AG09319 (cell line): ENCODE measurements around the gene CTDP1.
"Not testable (repeated sequence)": the region's sequence is repeated elsewhere in the genome, so short reads cannot be mapped to it uniquely, and the experiment has no call there.

ENCODE experiments used
- DNase-seq: peaks from one replicate; pipeline ENCODE4 v3.0.0-alpha.2; 2010; ENCODE audit warnings: low read depth; ENCODE audit errors: extremely low read depth
- TF ChIP-seq, protein P1 (sequence below): IDR thresholded peaks from 2 replicates; pipeline ENCODE4 v1.5.1; 2011; ENCODE audit warnings: low read depth, mild to moderate bottlenecking, inconsistent platforms, low read length, moderate library complexity

The CTDP1 gene

DNA sequence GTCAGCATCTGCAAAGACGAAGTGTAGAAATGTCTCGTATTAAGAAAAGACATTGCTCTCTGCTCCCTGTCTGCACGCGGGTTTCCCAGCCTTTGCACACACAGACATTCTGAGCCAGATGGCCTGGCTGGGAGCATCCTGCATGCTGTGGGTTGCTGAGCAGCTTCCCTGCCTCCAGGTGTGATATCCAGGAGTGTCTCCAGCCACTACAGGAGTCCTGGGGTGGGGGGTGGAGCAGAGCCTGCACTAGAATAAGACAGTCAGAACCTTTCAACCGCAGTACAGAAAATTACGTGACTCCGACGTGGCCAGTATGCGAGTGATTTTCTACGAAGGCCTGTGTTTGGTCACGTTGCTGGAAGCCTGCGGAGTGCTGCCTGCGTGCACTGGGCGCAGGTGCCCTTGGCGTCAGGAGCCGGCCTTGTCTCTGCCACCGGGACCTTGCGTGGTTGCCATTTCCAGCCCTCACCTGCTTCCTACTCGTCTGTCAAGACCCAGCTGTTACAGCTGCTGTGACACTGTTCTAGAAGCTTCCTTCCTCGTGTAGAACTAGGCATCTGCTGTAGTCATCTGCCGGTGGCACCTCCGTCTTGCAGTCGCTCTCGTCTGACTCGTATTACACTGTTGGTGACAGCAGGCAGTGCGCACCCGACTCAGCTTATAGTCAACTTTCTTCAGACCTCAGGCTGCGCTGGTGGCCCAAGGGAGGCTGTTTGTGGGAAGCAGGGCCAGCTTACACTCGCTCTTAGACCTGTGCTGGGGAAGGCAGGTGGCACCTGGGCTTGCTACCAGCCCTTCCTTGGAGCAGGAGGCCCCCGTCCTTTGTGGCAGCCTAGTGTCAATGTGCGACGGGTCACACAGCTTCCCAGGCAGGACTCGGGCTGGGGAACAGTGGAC is 11.2 kb downstream of the CTDP1 start:
- TF ChIP-seq, protein P1, sequence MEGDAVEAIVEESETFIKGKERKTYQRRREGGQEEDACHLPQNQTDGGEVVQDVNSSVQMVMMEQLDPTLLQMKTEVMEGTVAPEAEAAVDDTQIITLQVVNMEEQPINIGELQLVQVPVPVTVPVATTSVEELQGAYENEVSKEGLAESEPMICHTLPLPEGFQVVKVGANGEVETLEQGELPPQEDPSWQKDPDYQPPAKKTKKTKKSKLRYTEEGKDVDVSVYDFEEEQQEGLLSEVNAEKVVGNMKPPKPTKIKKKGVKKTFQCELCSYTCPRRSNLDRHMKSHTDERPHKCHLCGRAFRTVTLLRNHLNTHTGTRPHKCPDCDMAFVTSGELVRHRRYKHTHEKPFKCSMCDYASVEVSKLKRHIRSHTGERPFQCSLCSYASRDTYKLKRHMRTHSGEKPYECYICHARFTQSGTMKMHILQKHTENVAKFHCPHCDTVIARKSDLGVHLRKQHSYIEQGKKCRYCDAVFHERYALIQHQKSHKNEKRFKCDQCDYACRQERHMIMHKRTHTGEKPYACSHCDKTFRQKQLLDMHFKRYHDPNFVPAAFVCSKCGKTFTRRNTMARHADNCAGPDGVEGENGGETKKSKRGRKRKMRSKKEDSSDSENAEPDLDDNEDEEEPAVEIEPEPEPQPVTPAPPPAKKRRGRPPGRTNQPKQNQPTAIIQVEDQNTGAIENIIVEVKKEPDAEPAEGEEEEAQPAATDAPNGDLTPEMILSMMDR: no peak
- no peak for DNase-seq

DNA sequence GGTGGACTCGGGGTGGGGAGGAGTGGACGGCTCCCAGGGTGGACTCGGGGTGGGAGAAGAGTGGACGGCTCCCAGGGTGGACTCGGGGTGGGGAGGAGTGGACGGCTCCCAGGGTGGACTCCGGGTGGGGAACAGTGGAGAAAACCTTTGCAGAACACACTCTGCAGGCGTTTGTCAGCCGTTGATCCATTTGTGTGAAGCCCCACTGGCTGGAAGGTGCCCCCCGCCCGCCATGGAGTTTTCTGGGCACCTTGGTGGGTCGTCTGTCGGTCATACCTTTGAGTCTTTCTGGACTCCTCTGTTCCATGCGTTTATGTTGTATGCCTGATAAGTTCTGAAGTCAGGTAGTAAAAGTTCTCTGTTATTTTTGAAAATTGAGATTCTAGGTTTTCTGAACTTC is 12.5 kb downstream of the CTDP1 start:
- no peak for DNase-seq
- TF ChIP-seq, protein P1: no peak

DNA sequence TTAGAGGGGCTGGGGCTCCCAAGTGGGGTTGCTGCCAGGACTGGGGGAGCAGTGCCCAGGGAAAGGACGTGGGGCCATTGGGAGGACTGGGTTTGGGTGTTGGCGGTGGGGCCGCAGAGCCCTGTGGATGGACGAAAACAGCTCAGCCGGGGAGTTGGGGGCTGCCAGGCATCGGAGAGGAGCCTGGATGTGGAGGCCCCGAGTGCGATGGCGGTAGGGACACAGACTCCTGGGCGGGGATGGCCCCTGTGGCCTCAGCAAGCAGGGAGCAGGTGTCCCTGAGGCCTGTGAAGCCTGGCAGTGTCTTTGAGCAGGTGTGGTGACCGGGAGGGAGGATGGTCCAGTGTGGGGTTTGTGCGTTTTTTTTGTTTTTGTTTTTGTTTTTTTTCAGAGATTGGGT is 13.3 kb downstream of the CTDP1 start:
- no peak for DNase-seq
- TF ChIP-seq, protein P1: no peak

DNA sequence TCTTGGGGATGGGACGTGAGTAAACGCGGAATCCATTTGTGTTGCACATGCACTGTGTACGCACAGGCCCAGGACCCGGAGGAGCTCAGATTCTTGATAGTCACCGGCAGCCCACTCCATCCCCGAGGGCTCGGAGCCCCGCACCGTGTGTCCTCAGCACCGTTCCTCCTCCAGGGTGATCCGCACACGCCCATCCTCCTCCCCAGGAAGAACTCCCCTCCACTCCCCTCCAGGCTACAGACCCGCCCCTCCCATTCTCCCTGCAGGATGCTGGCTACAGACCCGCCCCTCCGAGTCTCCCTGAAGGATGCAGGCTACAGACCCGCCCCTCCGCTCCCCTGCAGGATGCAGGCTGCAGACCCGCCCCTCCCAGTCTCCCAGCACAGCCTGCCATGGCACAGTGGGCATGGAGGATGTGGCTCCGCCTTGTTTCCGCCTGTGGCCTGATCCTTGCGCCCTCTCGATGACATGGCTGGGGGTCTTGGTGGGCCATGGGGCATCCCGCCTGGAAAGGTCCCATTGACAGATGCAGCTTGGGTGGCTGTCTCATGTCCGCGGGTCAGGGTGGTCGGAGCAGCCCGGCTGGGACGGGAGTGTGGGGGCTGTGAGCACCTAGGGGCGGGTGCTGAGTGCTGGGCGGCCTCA is 14.1 kb downstream of the CTDP1 start:
- TF ChIP-seq, protein P1: no peak
- no peak for DNase-seq

DNA sequence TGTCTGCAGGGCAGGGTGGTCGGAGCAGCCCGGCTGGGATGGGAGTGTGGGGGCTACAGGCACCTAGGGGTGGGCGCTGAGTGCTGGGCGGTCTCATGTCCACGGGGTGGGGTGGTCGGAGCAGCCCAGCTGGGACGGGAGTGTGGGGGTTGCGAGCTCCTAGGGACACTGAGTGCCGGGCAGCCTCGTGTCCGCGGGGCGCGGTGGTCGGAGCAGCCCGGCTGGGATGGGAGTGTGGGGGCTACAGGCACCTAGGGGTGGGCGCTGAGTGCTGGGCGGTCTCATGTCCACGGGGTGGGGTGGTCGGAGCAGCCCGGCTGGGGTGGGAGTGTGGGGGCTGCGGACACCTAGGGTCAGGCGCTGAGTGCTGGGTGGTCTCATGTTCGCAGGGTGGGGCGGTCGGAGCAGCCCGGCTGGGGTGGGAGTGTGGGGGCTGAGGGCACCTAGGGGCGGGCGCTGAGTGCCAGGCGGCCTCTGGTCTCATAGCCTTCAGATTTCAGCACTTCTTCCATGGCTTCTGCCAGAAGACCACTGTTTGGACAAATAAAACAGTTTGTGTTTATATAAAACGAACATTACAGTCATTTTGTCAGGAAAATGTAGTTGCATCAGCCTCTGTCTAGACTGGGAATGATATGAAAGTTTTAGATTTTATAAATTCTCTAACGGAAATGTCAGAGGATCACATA is 14.7 kb downstream of the CTDP1 start:
- DNase-seq: not testable (repeated sequence)

DNA sequence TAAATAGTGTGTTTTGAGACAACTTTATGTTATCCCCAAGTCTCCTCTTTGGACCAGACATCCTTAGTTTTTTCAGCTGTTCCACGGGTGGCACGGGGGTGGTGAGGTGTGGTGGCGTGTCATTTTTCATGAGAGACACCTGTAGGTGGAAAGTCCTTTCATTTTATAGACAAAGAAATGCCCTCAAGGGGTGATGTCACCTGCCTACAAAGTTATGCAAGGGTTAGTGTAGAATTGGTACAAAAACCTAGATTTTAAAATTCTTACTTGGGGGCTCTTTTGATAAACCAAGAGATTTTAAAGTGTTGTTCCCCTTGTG is 15.3 kb downstream of the CTDP1 start:
- TF ChIP-seq, protein P1: no peak
- no peak for DNase-seq

DNA sequence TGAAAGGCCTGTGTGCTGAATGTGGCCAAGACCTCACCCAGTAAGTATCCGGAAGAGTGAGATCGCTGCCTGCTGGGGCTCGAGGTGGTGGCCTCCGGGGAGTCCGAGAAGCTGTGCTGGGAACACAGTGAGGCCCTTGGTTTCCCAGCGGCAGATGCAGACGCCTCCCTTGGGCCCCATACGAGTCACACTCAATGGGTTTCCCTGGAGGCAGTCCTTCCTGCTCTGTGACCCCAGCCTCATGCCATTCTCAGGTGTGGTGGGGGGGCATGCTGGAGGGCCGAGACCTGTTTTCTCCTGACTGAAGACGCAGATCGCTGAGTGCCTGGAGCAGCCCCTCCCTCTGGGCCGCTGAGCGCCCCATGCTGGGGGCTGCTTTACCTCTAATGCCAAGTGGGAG is 15.7 kb downstream of the CTDP1 start:
- TF ChIP-seq, protein P1: no peak
- DNase-seq: no peak
